Ovary (tissue), 3 donors: ENCODE measurements around the gene TULP1.

Experiments
- EP300 ChIP-seq: sonication (generic); formaldehyde crosslinking; IDR thresholded peaks from one replicate; pipeline ENCODE4 v1.6.1; 2017; ENCODE audit warnings: antibody characterized with exemption
- POLR2A ChIP-seq: fragments of 450-650 bp; IDR thresholded peaks from one replicate; pipeline ENCODE4 v1.6.1; 2017; ENCODE audit warnings: antibody characterized with exemption, mild to moderate bottlenecking, moderate library complexity
- TF ChIP-seq, protein P1 (sequence below), 3 donors: fragments of 450-650 bp in 2 of 3; fragments of 200-600 bp in 1 of 3; IDR thresholded peaks; one replicate each; pipeline versions ENCODE4 v1.5.1 to v1.8.0; 2016 to 2022; ENCODE audit warnings: antibody characterized with exemption in 3 of 3, mild to moderate bottlenecking in 1 of 3
- donor health status: DM: no; HTN: no; CAD: no.

DNA sequence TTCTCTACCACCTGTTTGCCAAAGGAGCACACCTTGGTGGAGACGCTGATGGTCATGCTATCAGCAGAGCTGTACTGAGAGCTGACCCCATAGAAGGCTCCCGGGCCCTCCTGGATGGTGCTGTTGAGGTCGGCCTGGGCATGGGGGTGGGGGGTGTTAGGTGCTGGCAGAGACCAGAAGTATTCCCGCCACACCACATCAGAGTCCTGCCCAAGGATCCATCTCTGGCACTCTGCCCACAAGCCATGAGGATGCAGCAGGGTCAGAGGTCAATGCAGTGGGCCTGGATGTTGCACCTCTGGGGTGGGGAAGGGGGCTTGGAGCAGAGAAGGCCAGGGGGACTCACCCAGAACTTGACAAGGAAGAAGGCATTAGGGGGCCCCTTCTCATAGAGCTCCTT is 37.1 kb downstream of the TULP1 start:
- TF ChIP-seq, protein P1, sequence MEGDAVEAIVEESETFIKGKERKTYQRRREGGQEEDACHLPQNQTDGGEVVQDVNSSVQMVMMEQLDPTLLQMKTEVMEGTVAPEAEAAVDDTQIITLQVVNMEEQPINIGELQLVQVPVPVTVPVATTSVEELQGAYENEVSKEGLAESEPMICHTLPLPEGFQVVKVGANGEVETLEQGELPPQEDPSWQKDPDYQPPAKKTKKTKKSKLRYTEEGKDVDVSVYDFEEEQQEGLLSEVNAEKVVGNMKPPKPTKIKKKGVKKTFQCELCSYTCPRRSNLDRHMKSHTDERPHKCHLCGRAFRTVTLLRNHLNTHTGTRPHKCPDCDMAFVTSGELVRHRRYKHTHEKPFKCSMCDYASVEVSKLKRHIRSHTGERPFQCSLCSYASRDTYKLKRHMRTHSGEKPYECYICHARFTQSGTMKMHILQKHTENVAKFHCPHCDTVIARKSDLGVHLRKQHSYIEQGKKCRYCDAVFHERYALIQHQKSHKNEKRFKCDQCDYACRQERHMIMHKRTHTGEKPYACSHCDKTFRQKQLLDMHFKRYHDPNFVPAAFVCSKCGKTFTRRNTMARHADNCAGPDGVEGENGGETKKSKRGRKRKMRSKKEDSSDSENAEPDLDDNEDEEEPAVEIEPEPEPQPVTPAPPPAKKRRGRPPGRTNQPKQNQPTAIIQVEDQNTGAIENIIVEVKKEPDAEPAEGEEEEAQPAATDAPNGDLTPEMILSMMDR (IDR thresholded peaks at IDR 0.05) = no peak
- TF ChIP-seq EP300 = no peak
- TF ChIP-seq POLR2A = no peak
